ENCODE measurements around the gene SETD1B. TPM values are rescaled to one million over a fixed set of nuclear protein-coding genes. Genes with fewer than 3 reads are reported as not detected.

SETD1B gene
- total RNA-seq, 1 experiment from 2014 or later = 40.4 TPM

GRCh38 chr12:121765573-121765972, 38.2 kb upstream of the SETD1B start:
- Mint-ChIP-seq H3K4me1 (peaks cover 4 to 9% of the 10 kb centered on the region in 2 experiments; a peak in 3 of 4 replicates), H3K36me3 (ENCODE audit: insufficient read depth in 1 of 3, low read depth in 3 of 3) (peaks cover 0 to 23% (median 7%) of the 10 kb centered on the region in 3 experiments; a peak in 4 of 7 replicates), H3K9me3 (no peaks in the 10 kb centered on the region), H3K27me3 (ENCODE audit: low read depth) (no peaks in the 10 kb centered on the region; the same call in 1 of the 2 replicates), H3K4me3 (no peak overlapping the region), H3K27ac (no peak overlapping the region)
- Histone ChIP-seq H2BK12ac (ENCODE audit: insufficient read length, low read depth, low read length) (no peak overlapping the region), H3K27ac (ENCODE audit: insufficient read length, low read depth, low read length) (no peak overlapping the region), H3K14ac (ENCODE audit: insufficient read depth, low read length) (no peak overlapping the region), H3K9ac (ENCODE audit: extremely low read depth, insufficient read length, low read length) (no peak overlapping the region), H3K56ac (ENCODE audit: insufficient read length, low read depth, low read length) (no peak overlapping the region), H2BK15ac (ENCODE audit: low read depth, low read length) (no peak overlapping the region), H4K20me1 (ENCODE audit: control insufficient read depth, insufficient read depth, insufficient read length) (no peaks in the 10 kb centered on the region), H3K18ac (ENCODE audit: insufficient read length, low read depth, low read length) (no peak overlapping the region), H3T11ph (ENCODE audit: low read length) (no peak overlapping the region), H3K27me3 (ENCODE audit: insufficient read depth, low read length) (no peaks in the 10 kb centered on the region), H2BK5ac (ENCODE audit: insufficient read length, low read length) (no peak overlapping the region), H2BK120ac (ENCODE audit: low read depth, low read length, poor library complexity, severe bottlenecking) (no peak overlapping the region), H3K23me2 (ENCODE audit: insufficient read length, low read depth, low read length, poor library complexity, severe bottlenecking) (no peaks in the 10 kb centered on the region), H3K4me1 (ENCODE audit: insufficient read depth, low read length) (no peaks in the 10 kb centered on the region), H3K4ac (ENCODE audit: low read depth, low read length) (no peak overlapping the region), H3K4me2 (ENCODE audit: insufficient read depth, insufficient read length, low read length) (no peak overlapping the region), H2BK20ac (ENCODE audit: low read depth, low read length, poor library complexity, severe bottlenecking) (no peak overlapping the region), H3K79me1 (ENCODE audit: insufficient read depth, low read depth, low read length, poor library complexity, severe bottlenecking) (no peaks in the 10 kb centered on the region), H2AK5ac (ENCODE audit: insufficient read length, low read length) (no peak overlapping the region), H4K8ac (replicated peaks; ENCODE audit: insufficient read length, low read depth, low read length) (no peak overlapping the region), H3K23ac (ENCODE audit: insufficient read length, low read depth, low read length) (no peak overlapping the region), H3K9me3 (ENCODE audit: control insufficient read depth, low read depth, low read length) (no peaks in the 10 kb centered on the region), H3K79me2 (ENCODE audit: insufficient read depth, low read length) (no peaks in the 10 kb centered on the region), H2AFZ (ENCODE audit: low read length) (no peak overlapping the region), H4K91ac (ENCODE audit: insufficient read length, low read depth, low read length) (no peak overlapping the region), H4K5ac (ENCODE audit: insufficient read length, low read depth, low read length) (no peak overlapping the region)
- TF ChIP-seq CTCF (conservative IDR thresholded peaks at IDR 0.05) = no peak
- no CpG with 5 or more reads among the region's 5 CpGs for WGBS (ENCODE audit: extremely low coverage, insufficient read length, low lambda C conversion rate)
- peak; percentile 67 for DNase-seq

Measured in H9 (cell line).